IMR-90 (cell line): ENCODE data around the gene ZCCHC14. TPM values are rescaled to one million over a fixed set of nuclear protein-coding genes. Genes with fewer than 3 reads are reported as not detected.
"Not testable (repeated sequence)": the region's sequence is repeated elsewhere in the genome, so short reads cannot be mapped to it uniquely, and the experiment has no call there.

ENCODE experiments used
- ATAC-seq: fragments of 200-7000 bp; cut with Tn5 transposase; 2 replicates; pipeline ENCODE4 v1.9.1; 2020; ENCODE audit warnings: low read depth, mild to moderate bottlenecking, moderate library complexity
- BruUV-seq: library from RNA; stranded (reverse); fragments of 400-500 nt; replicated peaks from 2 replicates; lab custom pipeline; 2021; lab: Mats Ljungman, UMichigan
- CTCF ChIA-PET: fragments of 300-600 bp; formaldehyde crosslinking; extraction: SDS; loops from one replicate; lab custom pipeline; 2021; ENCODE audit warnings: antibody characterized with exemption; lab: Yijun Ruan, JAX
- POLR2A ChIA-PET: fragments of 300-600 bp; sonication (Branson Sonifier 250); formaldehyde crosslinking; loops from one replicate; lab custom pipeline; 2022; ENCODE audit warnings: antibody characterized with exemption; ENCODE audit not compliant: unreplicated experiment; lab: Charles Lee
- DNase-seq: peaks from one replicate; pipeline ENCODE4 v3.0.0; 2013
- H2AFZ ChIP-seq: replicated peaks from 2 replicates; pipeline ENCODE3; 2013; ENCODE audit warnings: low read length, mild to moderate bottlenecking; ENCODE audit not compliant: poor library complexity
- H2AK5ac ChIP-seq: 2 replicates; pipeline ENCODE4 v1.6.1; 2013; ENCODE audit warnings: low read depth, low read length, inconsistent platforms
- H2AK9ac ChIP-seq: replicated peaks from 2 replicates; pipeline ENCODE3; 2013; ENCODE audit warnings: mild to moderate bottlenecking, low read depth, low read length, moderate library complexity; ENCODE audit not compliant: poor library complexity
- H2BK120ac ChIP-seq: 2 replicates; pipeline ENCODE4 v1.6.1; 2013; ENCODE audit warnings: low read depth, low read length, inconsistent platforms
- H2BK15ac ChIP-seq: 3 replicates; pipeline ENCODE4 v1.6.1; 2013; ENCODE audit warnings: low read depth, low read length, inconsistent platforms
- H2BK20ac ChIP-seq: 2 replicates; pipeline ENCODE4 v1.6.1; 2013; ENCODE audit warnings: low read depth, mild to moderate bottlenecking, inconsistent platforms, low read length, moderate library complexity
- H2BK5ac ChIP-seq: 2 replicates; pipeline ENCODE4 v1.6.1; 2013; ENCODE audit warnings: mild to moderate bottlenecking, low read depth, low read length, inconsistent platforms; ENCODE audit not compliant: poor library complexity, severe bottlenecking
- H3K14ac ChIP-seq: replicated peaks from 2 replicates; pipeline ENCODE4 v1.6.1; 2013; ENCODE audit warnings: low read depth, low read length, inconsistent platforms
- H3K18ac ChIP-seq: 2 replicates; pipeline ENCODE4 v1.6.1; 2013; ENCODE audit warnings: low read depth, low read length, control low read depth
- H3K23ac ChIP-seq: 2 replicates; pipeline ENCODE4 v1.6.1; 2013; ENCODE audit warnings: low read depth, low read length, inconsistent platforms
- H3K27ac ChIP-seq: 2 replicates; pipeline ENCODE4 v1.5.1; 2013; ENCODE audit warnings: mild to moderate bottlenecking, control low read depth, low read length; ENCODE audit not compliant: insufficient read depth
- H3K27me3 ChIP-seq: 2 replicates; pipeline ENCODE4 v1.6.1; 2013; ENCODE audit warnings: low read length; ENCODE audit not compliant: control insufficient read depth, insufficient read depth
- H3K36me3 ChIP-seq: 2 replicates; pipeline ENCODE4 v1.6.1; 2013; ENCODE audit warnings: low read length, mixed read lengths; ENCODE audit not compliant: control insufficient read depth, insufficient read depth
- H3K4ac ChIP-seq: 2 replicates; pipeline ENCODE4 v1.6.1; 2013; ENCODE audit warnings: low read depth, low read length, inconsistent platforms
- H3K4me1 ChIP-seq: 2 replicates; pipeline ENCODE4 v1.6.1; 2013; ENCODE audit warnings: low read length, mixed read lengths; ENCODE audit not compliant: control insufficient read depth, insufficient read depth
- H3K4me2 ChIP-seq: 2 replicates; pipeline ENCODE4 v1.6.1; 2013; ENCODE audit warnings: low read depth, mild to moderate bottlenecking, control low read depth, low read length, moderate library complexity
- H3K4me3 ChIP-seq: 2 replicates; pipeline ENCODE4 v1.5.1; 2013; ENCODE audit warnings: low read depth, mild to moderate bottlenecking, control low read depth, low read length, moderate library complexity; ENCODE audit not compliant: insufficient read depth
- H3K56ac ChIP-seq: 2 replicates; pipeline ENCODE4 v1.6.1; 2013; ENCODE audit warnings: low read length, inconsistent platforms; ENCODE audit not compliant: insufficient read depth; ENCODE audit errors: extremely low read depth
- H3K79me1 ChIP-seq, 2 experiments: 2 replicates each; pipeline ENCODE4 v1.6.1; 2013; ENCODE audit warnings: low read length in 2 of 2, inconsistent platforms in 1 of 2, low read depth in 1 of 2
- H3K9ac ChIP-seq: 2 replicates; pipeline ENCODE4 v1.6.1; 2013; ENCODE audit warnings: low read depth, low read length, control low read depth
- H3K9me1 ChIP-seq: 2 replicates; pipeline ENCODE4 v1.6.1; 2013; ENCODE audit warnings: low read length, inconsistent platforms; ENCODE audit not compliant: insufficient read depth
- H3K9me3 ChIP-seq: 2 replicates; pipeline ENCODE4 v1.6.1; 2013; ENCODE audit warnings: low read length; ENCODE audit not compliant: control insufficient read depth, insufficient read depth
- H4K20me1 ChIP-seq: 2 replicates; pipeline ENCODE4 v1.6.1; 2013; ENCODE audit warnings: low read length, inconsistent platforms; ENCODE audit not compliant: insufficient read depth
- H4K5ac ChIP-seq: 2 replicates; pipeline ENCODE4 v1.6.1; 2013; ENCODE audit warnings: mild to moderate bottlenecking, low read depth, low read length, control low read depth
- H4K8ac ChIP-seq, 2 experiments: 2 replicates each; pipeline ENCODE4 v1.6.1; 2013; ENCODE audit warnings: low read depth in 2 of 2, low read length in 2 of 2, control low read depth in 1 of 2, inconsistent platforms in 1 of 2
- H4K91ac ChIP-seq: 2 replicates; pipeline ENCODE4 v1.6.1; 2013; ENCODE audit warnings: low read depth, low read length, inconsistent platforms; ENCODE audit not compliant: insufficient read depth
- WGBS, 2 experiments: methylation state at CpG; one replicate each; pipeline versions ENCODE4 v1.1.5 to v1.1.7; 2013; ENCODE audit warnings: missing lambda C conversion rate in 2 of 2; ENCODE audit not compliant: insufficient read length in 1 of 2; ENCODE audit errors: extremely low coverage in 2 of 2; 5-methylcytosine and 5-hydroxymethylcytosine counted together
- dilution Hi-C: fragments of 300-500 bp; cut with HindIII; formaldehyde crosslinking; loops from one replicate; pipeline ENCODE4 v1.14.3; 2018; ENCODE audit warnings: low sequenced_read_pairs; ENCODE audit not compliant: unreplicated experiment
- in situ Hi-C: fragments of 300-500 bp; cut with MboI; formaldehyde crosslinking; loops from 3 replicates; pipeline ENCODE4 v1.14.3; 2019; ENCODE audit warnings: low sequenced_read_pairs, inconsistent platforms, mixed read lengths
- intact Hi-C: fragments of 100-400 bp; cut with micrococcal nuclease; formaldehyde crosslinking; loops from 2 replicates; pipeline ENCODE4 v1.10.0; 2022
- polyA plus RNA-seq, 3 experiments: library from polyadenylated mRNA; depleted of rRNA; stranded (reverse); fragments of >200 nt; gene quantifications; 2 replicates each; pipeline ENCODE4 v1.2.3, GENCODE V29; 2012; ENCODE audit warnings: low replicate concordance in 1 of 3
- total RNA-seq: library from RNA; depleted of rRNA; stranded (reverse); fragments of >200 nt; gene quantifications from 2 replicates; pipeline ENCODE4 v1.2.3, GENCODE V29; 2012

ZCCHC14 gene
- total and polyA plus RNA-seq, 2 of the 4 experiments (the other 2 are of a cell fraction), result 2.5 to 5.3 TPM

DNA sequence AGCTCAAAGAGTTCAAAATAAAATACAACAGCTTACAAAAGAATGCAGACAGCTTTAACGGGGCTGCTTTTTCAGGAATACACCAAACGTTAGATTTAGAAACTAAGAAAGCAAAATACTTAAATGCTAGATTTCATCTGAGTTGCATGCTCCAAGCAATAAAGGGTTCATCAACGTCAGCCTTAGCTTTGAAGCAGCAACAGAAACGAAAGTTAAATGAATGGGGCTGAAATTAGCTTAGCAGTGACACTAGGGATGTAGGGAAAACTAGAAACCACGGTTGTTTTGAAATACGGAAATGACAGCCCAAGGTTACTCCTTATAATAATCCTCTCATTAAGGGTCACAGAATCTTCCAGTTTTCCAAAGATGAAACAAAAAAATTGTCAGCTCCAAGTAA lies 3.9 kb downstream of the ZCCHC14 start:
- H4K5ac ChIP-seq, POLR2A ChIA-PET, H2AK9ac ChIP-seq, BruUV-seq, H3K56ac ChIP-seq, CTCF ChIA-PET, H3K27ac ChIP-seq, H3K23ac ChIP-seq, H3K9me3 ChIP-seq, H3K4me3 ChIP-seq, ATAC-seq, H3K27me3 ChIP-seq, H2BK120ac ChIP-seq, H3K4ac ChIP-seq, H3K9ac ChIP-seq, in situ Hi-C loops, H4K8ac ChIP-seq, H4K91ac ChIP-seq, H2BK15ac ChIP-seq, H2AFZ ChIP-seq, H3K36me3 ChIP-seq, H2BK20ac ChIP-seq, DNase-seq, intact Hi-C loops, H3K14ac ChIP-seq, H2BK5ac ChIP-seq, H2AK5ac ChIP-seq, H3K18ac ChIP-seq, dilution Hi-C loops: not testable (repeated sequence)
- peaks cover 24 to 67% of the 10 kb centered on the region in 2 experiments for H3K79me1 ChIP-seq
- H3K9me1 ChIP-seq, result peaks cover 14% of the 10 kb centered on the region
- WGBS, 2 experiments, result no CpG with 5 or more reads among the region's 6 CpGs
- H3K4me1 ChIP-seq, result peaks cover 23% of the 10 kb centered on the region
- H3K4me2 ChIP-seq, result peak overlapping the region; percentile 37; the same call in 1 of the 2 replicates
- H4K20me1 ChIP-seq, result peaks cover 71% of the 10 kb centered on the region
